Panc1 (cell line): ENCODE measurements around the gene CRELD2.

Experiments
- CTCF ChIP-seq: fragments of 450-650 bp; IDR thresholded peaks from 2 replicates; pipeline ENCODE4 v1.5.1; 2017; ENCODE audit warnings: mild to moderate bottlenecking
- POLR2AphosphoS5 ChIP-seq: IDR thresholded peaks from 2 replicates; pipeline ENCODE4 v1.6.1; 2012; ENCODE audit warnings: mild to moderate bottlenecking, low read depth, low read length, moderate library complexity

GRCh38 chr22:49953680-49954344 is 35.4 kb downstream of the CRELD2 start:
- TF ChIP-seq CTCF (no peak), POLR2AphosphoS5 (no peak)
